GM23338 (cell line): ENCODE measurements around the gene ZNF177.
"Not testable (repeated sequence)": the region's sequence is repeated elsewhere in the genome, so short reads cannot be mapped to it uniquely, and the experiment has no call there.

Experiments used
- CREB1 ChIP-seq: fragments of 250-450 bp; sonication (Bioruptor Pico); IDR thresholded peaks from 2 replicates; pipeline ENCODE4 v1.5.0; 2020; ENCODE audit warnings: low read depth, mild to moderate bottlenecking, moderate library complexity
- EZH2 ChIP-seq: fragments of 200-600 bp; sonication (generic); IDR thresholded peaks from one replicate; pipeline ENCODE4 v1.8.0; 2017; ENCODE audit warnings: antibody characterized with exemption, mild to moderate bottlenecking, low read depth; ENCODE audit not compliant: unreplicated experiment
- POLR2AphosphoS5 ChIP-seq: IDR thresholded peaks from 2 replicates; pipeline ENCODE4 v1.6.1; 2016; ENCODE audit warnings: antibody characterized with exemption, low read depth
- TF ChIP-seq, protein P1 (sequence below), 2 experiments: fragments of 200-600 bp in 1 of 2; sonication (generic) in 1 of 2; conservative IDR thresholded peaks; 2 replicates each; pipeline versions ENCODE4 v1.5.1 to v1.6.1; 2016 to 2017; ENCODE audit warnings: antibody characterized with exemption in 2 of 2, low read depth in 2 of 2, mild to moderate bottlenecking in 2 of 2, moderate library complexity in 1 of 2

DNA sequence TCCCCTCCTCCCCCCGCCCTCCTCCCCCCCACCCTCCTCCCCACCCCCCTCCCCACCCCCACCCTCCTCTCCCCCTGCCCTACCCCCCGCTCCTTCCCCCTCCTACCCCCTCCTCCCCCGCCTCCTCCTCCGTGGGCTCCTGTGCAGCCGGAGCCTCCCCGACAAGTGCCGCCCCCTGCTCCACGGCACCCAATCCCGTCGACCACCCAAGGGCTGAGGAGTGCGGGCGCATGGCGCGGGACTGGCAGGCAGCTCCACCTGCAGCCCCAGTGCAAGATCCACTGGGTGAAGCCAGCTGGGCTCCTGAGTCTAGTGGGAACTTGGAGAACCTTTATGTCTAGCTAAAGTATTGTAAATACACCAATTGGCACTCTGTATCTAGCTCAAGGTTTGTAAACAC lies 41.1 kb upstream of the ZNF177 start:
- TF ChIP-seq, protein P1, sequence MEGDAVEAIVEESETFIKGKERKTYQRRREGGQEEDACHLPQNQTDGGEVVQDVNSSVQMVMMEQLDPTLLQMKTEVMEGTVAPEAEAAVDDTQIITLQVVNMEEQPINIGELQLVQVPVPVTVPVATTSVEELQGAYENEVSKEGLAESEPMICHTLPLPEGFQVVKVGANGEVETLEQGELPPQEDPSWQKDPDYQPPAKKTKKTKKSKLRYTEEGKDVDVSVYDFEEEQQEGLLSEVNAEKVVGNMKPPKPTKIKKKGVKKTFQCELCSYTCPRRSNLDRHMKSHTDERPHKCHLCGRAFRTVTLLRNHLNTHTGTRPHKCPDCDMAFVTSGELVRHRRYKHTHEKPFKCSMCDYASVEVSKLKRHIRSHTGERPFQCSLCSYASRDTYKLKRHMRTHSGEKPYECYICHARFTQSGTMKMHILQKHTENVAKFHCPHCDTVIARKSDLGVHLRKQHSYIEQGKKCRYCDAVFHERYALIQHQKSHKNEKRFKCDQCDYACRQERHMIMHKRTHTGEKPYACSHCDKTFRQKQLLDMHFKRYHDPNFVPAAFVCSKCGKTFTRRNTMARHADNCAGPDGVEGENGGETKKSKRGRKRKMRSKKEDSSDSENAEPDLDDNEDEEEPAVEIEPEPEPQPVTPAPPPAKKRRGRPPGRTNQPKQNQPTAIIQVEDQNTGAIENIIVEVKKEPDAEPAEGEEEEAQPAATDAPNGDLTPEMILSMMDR (conservative IDR thresholded peaks at IDR 0.05; ENCODE audit: low read depth in 2 of 2) = not testable (repeated sequence)
- TF ChIP-seq EZH2; CREB1 (CRISPR knock-in tag); POLR2AphosphoS5: not testable (repeated sequence)
